ENCODE measurements around the gene DIPK1B. TPM values are rescaled to one million over a fixed set of nuclear protein-coding genes. Genes with fewer than 3 reads are reported as not detected.
"Not testable (repeated sequence)": the region's sequence is repeated elsewhere in the genome, so short reads cannot be mapped to it uniquely, and the experiment has no call there.

The DIPK1B gene
- total and polyA plus RNA-seq, 10 donors, result 5.2 to 26.5 (median 12.3) TPM

DNA sequence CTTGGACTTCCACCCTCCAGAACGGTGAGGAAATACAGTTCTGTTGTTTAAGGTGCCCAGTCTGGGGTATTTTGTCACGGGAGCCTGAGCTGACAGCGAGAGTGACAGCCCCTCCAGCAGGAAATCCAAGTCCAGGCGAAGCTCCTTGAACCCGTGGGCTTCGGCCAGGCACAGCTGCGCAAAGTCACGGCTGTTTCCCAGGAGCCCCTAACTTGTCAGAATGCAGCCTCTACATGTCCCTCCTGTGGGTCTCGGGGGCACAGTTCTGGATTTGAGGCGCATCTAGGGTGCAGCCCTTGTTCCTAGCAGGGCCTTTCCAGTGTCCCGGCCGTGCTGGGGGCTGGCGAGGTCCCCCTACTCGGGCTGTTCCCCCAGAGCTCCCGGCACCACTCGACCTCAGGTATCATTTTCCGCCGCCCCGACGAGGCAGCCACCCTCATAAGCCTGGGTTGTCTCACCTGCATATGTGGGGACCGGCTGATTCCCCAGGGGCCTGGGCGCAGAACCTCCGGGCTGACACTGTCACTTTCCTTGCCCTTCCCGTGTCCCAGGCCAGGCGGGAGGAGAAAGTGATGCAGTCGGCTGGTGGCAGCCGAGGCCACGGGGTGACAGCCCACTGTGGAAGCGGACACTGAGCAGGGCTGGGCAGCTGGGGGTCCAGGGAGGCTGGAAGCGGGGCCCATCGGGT is 41.1 kb downstream of the DIPK1B start:
- H3K27ac ChIP-seq, result peak overlapping the region in 1 of 8 donors; percentile 42
- DNase-seq, result peak; percentile 52
- peaks cover 12 to 55% (median 26%) of the 10 kb centered on the region in 6 donors for H3K4me1 ChIP-seq
- H3K27me3 ChIP-seq (replicated peaks in 1 of 7), result peaks cover 0 to 15% (median 0%) of the 10 kb centered on the region in 7 donors
- peaks cover 0 to 45% (median 26%) of the 10 kb centered on the region in 8 donors for H3K9me3 ChIP-seq
- 84 to 89% (median 85%) methylated on average over 8 to 31 of the region's 31 CpGs for WGBS, 5 donors
- no peak overlapping the region for H3K4me3 ChIP-seq
- intact Hi-C loops (cut with DNase I; ENCODE audit: low total_unique reads), result no loop called here
- TF ChIP-seq, protein P1, sequence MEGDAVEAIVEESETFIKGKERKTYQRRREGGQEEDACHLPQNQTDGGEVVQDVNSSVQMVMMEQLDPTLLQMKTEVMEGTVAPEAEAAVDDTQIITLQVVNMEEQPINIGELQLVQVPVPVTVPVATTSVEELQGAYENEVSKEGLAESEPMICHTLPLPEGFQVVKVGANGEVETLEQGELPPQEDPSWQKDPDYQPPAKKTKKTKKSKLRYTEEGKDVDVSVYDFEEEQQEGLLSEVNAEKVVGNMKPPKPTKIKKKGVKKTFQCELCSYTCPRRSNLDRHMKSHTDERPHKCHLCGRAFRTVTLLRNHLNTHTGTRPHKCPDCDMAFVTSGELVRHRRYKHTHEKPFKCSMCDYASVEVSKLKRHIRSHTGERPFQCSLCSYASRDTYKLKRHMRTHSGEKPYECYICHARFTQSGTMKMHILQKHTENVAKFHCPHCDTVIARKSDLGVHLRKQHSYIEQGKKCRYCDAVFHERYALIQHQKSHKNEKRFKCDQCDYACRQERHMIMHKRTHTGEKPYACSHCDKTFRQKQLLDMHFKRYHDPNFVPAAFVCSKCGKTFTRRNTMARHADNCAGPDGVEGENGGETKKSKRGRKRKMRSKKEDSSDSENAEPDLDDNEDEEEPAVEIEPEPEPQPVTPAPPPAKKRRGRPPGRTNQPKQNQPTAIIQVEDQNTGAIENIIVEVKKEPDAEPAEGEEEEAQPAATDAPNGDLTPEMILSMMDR (IDR thresholded peaks at IDR 0.05 in 8 of 11, conservative IDR thresholded peaks at IDR 0.05 in 3 of 11), result no peak
- no peak for TF ChIP-seq POLR2A (IDR thresholded peaks at IDR 0.05)
- TF ChIP-seq POLR2AphosphoS5 (IDR thresholded peaks at IDR 0.05), result no peak
- no peaks in the 10 kb centered on the region for H3K36me3 ChIP-seq

DNA sequence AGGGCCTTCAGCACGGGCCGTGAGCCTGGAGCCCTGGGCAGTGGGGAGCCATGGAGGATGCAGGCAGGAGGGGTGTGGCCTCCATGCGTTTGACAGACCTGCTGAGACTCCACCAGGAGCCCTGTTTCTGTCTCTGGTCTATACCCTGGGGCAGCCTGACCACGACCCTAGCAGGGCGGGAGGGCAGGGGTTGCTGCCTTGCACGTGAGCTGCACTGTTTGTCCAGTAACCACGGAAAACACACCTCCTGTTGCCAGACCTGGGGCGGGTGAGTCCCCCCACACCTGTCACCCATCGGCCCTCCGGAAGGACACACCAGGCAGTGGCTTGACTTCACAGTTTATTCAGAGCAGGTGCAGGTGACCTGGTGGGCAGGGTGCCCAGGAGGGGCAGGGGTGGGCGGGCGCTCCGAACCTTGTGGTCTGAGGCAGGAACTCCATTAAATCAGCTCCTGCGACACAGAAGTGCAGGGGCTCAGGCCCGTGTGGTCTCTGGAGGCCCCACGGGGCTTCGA is 41.7 kb downstream of the DIPK1B start:
- 41 to 66% (median 47%) methylated on average over 6 to 17 of the region's 17 CpGs for WGBS, 5 donors
- H3K4me3 ChIP-seq, result no peak overlapping the region

DNA sequence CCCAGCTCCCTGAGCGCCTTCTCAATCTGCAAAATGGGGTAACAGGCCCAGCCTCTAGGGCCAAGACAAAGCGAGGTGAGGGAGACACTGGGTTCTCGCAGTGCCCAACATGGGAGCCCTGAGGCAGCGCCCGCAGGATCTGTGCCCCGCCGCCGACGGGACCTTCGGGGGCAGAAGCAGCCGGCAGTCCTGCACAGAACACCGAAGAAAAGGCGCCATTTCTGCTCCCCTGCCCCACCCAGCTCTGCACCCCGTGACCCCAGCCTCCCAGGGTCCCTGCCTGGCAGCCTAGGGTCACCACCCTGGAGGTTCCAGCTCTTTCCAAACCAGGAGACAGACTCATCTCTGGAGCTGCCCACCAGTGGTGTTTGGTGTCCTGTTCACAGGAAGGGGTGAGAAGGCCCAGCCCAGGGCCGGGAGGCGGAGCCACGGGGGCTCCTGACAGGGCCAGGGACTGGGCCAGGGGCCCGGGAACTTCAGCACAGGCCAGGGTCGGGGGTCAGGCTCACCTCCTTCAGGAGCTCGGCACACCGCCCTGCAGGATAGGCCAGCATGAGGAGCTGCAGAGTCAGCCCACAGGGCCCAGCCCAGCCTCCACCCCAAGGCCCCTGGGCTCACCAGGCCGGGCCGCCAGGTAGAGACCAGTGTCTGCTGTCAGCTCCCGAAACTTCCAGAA is 42.4 kb downstream of the DIPK1B start:
- Histone ChIP-seq H3K36me3 (no peaks in the 10 kb centered on the region), H3K4me3 (no peak overlapping the region), H3K4me1 (peaks cover 1 to 55% (median 18%) of the 10 kb centered on the region in 6 donors), H3K9me3 (peaks cover 0 to 45% (median 26%) of the 10 kb centered on the region in 8 donors), H3K27me3 (replicated peaks in 1 of 7) (peaks cover 0 to 19% (median 0%) of the 10 kb centered on the region in 7 donors), H3K27ac (peak overlapping the region in 1 of 8 donors; percentile 42)
- intact Hi-C loops (cut with DNase I; ENCODE audit: low total_unique reads), result no loop called here
- no peak for DNase-seq
- TF ChIP-seq, protein P1 (IDR thresholded peaks at IDR 0.05 in 8 of 11, conservative IDR thresholded peaks at IDR 0.05 in 3 of 11), result no peak
- no peak for TF ChIP-seq POLR2A (IDR thresholded peaks at IDR 0.05)
- TF ChIP-seq POLR2AphosphoS5 (IDR thresholded peaks at IDR 0.05), result no peak
- WGBS, 5 donors, result 60 to 85% (median 83%) methylated on average over 3 to 24 of the region's 24 CpGs

More for the DNA sequence above, 41.7 kb downstream of the DIPK1B start:
- Histone ChIP-seq H3K4me1 (peaks cover 8 to 55% (median 22%) of the 10 kb centered on the region in 6 donors), H3K27ac (peak overlapping the region in 1 of 8 donors; percentile 42), H3K9me3 (peaks cover 0 to 45% (median 26%) of the 10 kb centered on the region in 8 donors), H3K36me3 (no peaks in the 10 kb centered on the region), H3K27me3 (replicated peaks in 1 of 7) (peaks cover 0 to 15% (median 0%) of the 10 kb centered on the region in 7 donors)
- peak in 1 of 3 donors; percentile 11 for TF ChIP-seq POLR2AphosphoS5 (IDR thresholded peaks at IDR 0.05)
- TF ChIP-seq, protein P1 (IDR thresholded peaks at IDR 0.05 in 8 of 11, conservative IDR thresholded peaks at IDR 0.05 in 3 of 11), result no peak
- TF ChIP-seq POLR2A (IDR thresholded peaks at IDR 0.05), result no peak
- intact Hi-C loops (cut with DNase I; ENCODE audit: low total_unique reads), result no loop called here
- DNase-seq, result no peak

DNA sequence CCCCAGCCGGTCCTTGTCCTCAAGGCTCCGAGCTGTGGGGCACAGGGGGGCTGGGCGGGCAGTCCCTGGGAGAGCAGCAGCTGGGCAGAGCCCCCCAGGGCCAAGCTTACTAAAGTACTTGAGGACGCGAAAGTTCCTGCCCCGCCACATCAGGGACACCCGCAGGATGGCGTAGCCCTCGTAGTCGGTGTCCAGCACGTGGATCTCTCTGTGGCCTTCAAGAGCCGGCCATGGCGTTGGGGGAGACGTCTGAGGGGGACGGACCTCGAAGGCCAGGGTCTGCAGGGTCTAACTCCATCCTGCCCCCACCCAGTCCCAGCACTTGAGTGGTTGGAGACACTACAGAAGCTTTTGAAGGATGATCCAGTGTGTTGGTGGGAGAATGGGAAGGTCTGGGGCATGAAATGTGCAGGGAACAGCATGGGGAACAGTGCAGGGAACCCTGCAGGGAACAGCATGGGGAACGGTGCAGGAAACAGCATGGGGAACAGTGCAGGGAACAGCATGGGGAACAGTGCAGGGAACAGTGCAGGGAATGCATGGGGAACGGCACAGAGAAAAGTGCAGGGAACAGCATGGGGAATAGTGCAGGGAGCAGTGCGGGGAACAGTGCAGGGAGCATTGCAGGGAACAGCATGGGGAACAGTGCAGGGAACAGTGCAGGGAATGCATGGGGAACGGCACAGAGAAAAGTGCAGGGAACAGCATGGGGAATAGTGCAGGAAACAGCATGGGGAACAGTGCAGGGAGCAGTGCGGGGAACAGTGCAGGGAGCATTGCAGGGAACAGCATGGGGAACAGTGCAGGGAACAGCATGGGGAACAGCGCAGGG is 43.1 kb downstream of the DIPK1B start:
- H3K36me3 ChIP-seq; H3K4me3 ChIP-seq; intact Hi-C loops (cut with DNase I; ENCODE audit: low total_unique reads); H3K27ac ChIP-seq: not testable (repeated sequence)
- WGBS, 5 donors, result 79 to 92% (median 86%) methylated on average over 19 to 22 of the region's 22 CpGs
- H3K27me3 ChIP-seq (replicated peaks in 1 of 7), result peaks cover 0 to 26% (median 0%) of the 10 kb centered on the region in 7 donors
- DNase-seq, result peak; percentile 69
- H3K9me3 ChIP-seq, result peaks cover 0 to 45% (median 26%) of the 10 kb centered on the region in 8 donors
- H3K4me1 ChIP-seq, result peaks cover 0 to 55% (median 19%) of the 10 kb centered on the region in 6 donors
